NT2/D1 (cell line): ENCODE measurements around the gene EXT2.

ENCODE experiments used
- DNase-seq: peaks from one replicate; pipeline ENCODE4 v3.0.0-alpha.2; 2011; ENCODE audit warnings: low read depth, low spot score
- H3K27me3 ChIP-seq: 2 replicates; pipeline ENCODE4 v1.6.0; 2011; ENCODE audit warnings: mild to moderate bottlenecking; ENCODE audit not compliant: insufficient read length, insufficient read depth
- H3K36me3 ChIP-seq: 2 replicates; pipeline ENCODE4 v1.6.1; 2011; ENCODE audit warnings: mild to moderate bottlenecking, low read length, mixed read lengths; ENCODE audit not compliant: insufficient read depth, insufficient read length
- H3K4me1 ChIP-seq: 2 replicates; pipeline ENCODE4 v1.5.1; 2011; ENCODE audit not compliant: insufficient read depth, insufficient read length
- H3K4me3 ChIP-seq: 2 replicates; pipeline ENCODE4 v1.5.1; 2011; ENCODE audit warnings: low read depth; ENCODE audit not compliant: insufficient read length
- H3K9ac ChIP-seq: 2 replicates; pipeline ENCODE4 v1.6.0; 2011; ENCODE audit warnings: low read depth; ENCODE audit not compliant: insufficient read length
- H3K9me3 ChIP-seq: 2 replicates; pipeline ENCODE4 v1.5.1; 2011; ENCODE audit warnings: mild to moderate bottlenecking, low read length; ENCODE audit not compliant: insufficient read depth
- SUZ12 ChIP-seq: IDR thresholded peaks from 2 replicates; pipeline ENCODE4 v1.6.1; 2011; ENCODE audit not compliant: insufficient read length, insufficient read depth; ENCODE audit errors: extremely low read depth
- YY1 ChIP-seq: IDR thresholded peaks from 2 replicates; pipeline ENCODE4 v1.6.1; 2011; ENCODE audit not compliant: insufficient read length, insufficient read depth
- ZNF274 ChIP-seq: IDR thresholded peaks from 2 replicates; pipeline ENCODE4 v1.6.1; 2011; ENCODE audit warnings: mild to moderate bottlenecking, low read depth, low read length

EXT2 gene

GRCh38 chr11:44192462-44193100, 97.1 kb downstream of the EXT2 start:
- DNase-seq: no peak
- Histone ChIP-seq H3K4me3 (no peak overlapping the region), H3K4me1 (peaks cover 4% of the 10 kb centered on the region), H3K9ac (no peak overlapping the region), H3K36me3 (no peaks in the 10 kb centered on the region), H3K27me3 (no peaks in the 10 kb centered on the region), H3K9me3 (peaks cover 24% of the 10 kb centered on the region)
- TF ChIP-seq YY1: no peak
- no peak for TF ChIP-seq SUZ12
- TF ChIP-seq ZNF274: no peak

DNA sequence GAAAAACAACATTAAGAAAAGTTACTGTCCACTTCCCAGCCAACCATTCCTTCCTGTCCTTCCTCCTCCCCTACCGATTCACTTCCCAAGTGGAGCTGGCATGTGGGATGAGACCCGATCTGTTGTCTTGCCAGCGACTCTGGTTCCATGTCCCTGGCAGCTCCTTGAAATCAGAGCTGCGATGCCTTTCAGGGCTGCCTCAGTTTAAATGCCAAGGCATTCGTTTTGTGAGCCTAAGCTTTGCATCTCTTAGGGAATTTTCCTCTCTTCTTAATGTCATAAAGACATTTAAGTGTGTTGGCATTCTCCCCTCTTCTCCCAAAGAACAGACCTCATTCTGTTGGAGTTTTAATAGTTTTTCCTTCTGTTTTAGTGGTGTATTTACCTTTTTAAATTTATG, 98.4 kb downstream of the EXT2 start:
- H3K4me3 ChIP-seq: no peak overlapping the region
- DNase-seq: no peak
- H3K36me3 ChIP-seq: no peaks in the 10 kb centered on the region
- no peak overlapping the region for H3K9ac ChIP-seq
- peaks cover 11% of the 10 kb centered on the region for H3K9me3 ChIP-seq
- no peaks in the 10 kb centered on the region for H3K27me3 ChIP-seq
- TF ChIP-seq SUZ12 (no peak), YY1 (no peak), ZNF274 (no peak)
- peaks cover 4% of the 10 kb centered on the region for H3K4me1 ChIP-seq

GRCh38 chr11:44198146-44198724, 102.8 kb downstream of the EXT2 start:
- TF ChIP-seq YY1: no peak
- no peak for TF ChIP-seq SUZ12
- no peak for TF ChIP-seq ZNF274

GRCh38 chr11:44199298-44199697, 103.8 kb downstream of the EXT2 start:
- no peaks in the 10 kb centered on the region for H3K36me3 ChIP-seq
- H3K4me1 ChIP-seq: no peaks in the 10 kb centered on the region
- no peak overlapping the region for H3K4me3 ChIP-seq
- no peak for TF ChIP-seq YY1
- TF ChIP-seq ZNF274: no peak
- no peak for TF ChIP-seq SUZ12
- no peaks in the 10 kb centered on the region for H3K27me3 ChIP-seq
- H3K9ac ChIP-seq: no peak overlapping the region
- peak; percentile 28 for DNase-seq
- H3K9me3 ChIP-seq: no peaks in the 10 kb centered on the region

More at GRCh38 chr11:44198146-44198724, 102.8 kb downstream of the EXT2 start:
- no peaks in the 10 kb centered on the region for H3K4me1 ChIP-seq
- H3K27me3 ChIP-seq: no peaks in the 10 kb centered on the region
- no peaks in the 10 kb centered on the region for H3K9me3 ChIP-seq
- no peaks in the 10 kb centered on the region for H3K36me3 ChIP-seq
- H3K4me3 ChIP-seq: no peak overlapping the region
- no peak for DNase-seq
- no peak overlapping the region for H3K9ac ChIP-seq

GRCh38 chr11:44199816-44200215, 104.3 kb downstream of the EXT2 start:
- Histone ChIP-seq H3K9me3 (no peaks in the 10 kb centered on the region), H3K9ac (no peak overlapping the region), H3K36me3 (no peaks in the 10 kb centered on the region), H3K4me1 (no peaks in the 10 kb centered on the region), H3K4me3 (no peak overlapping the region), H3K27me3 (no peaks in the 10 kb centered on the region)
- TF ChIP-seq YY1 (no peak), ZNF274 (no peak), SUZ12 (no peak)
- no peak for DNase-seq

GRCh38 chr11:44203270-44204043, 108.0 kb downstream of the EXT2 start:
- no peak for DNase-seq
- H3K9me3 ChIP-seq: no peaks in the 10 kb centered on the region
- TF ChIP-seq YY1 (no peak), SUZ12 (no peak), ZNF274 (no peak)
- no peak overlapping the region for H3K9ac ChIP-seq
- H3K4me3 ChIP-seq: no peak overlapping the region
- peaks cover 3% of the 10 kb centered on the region for H3K36me3 ChIP-seq
- no peaks in the 10 kb centered on the region for H3K4me1 ChIP-seq
- H3K27me3 ChIP-seq: no peaks in the 10 kb centered on the region

DNA sequence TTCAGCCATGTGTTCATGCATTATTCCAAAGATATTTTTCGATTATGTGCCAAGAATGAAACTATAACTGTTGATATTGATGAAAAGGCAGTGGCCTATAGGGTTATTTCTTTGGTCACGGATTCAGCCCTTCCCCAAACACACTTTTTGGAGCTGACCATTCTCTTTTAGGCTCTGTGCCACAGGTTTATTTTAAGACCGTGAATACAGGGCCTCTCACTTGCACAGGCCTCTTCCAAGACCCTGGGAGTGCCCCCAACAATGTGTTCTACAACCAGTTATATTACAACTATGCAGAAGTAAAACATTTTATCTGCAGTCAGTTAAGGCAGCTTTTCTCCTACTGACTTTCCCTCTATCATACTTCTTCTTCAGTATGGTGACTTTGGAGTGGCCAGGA, 109.9 kb downstream of the EXT2 start:
- DNase-seq: no peak
- TF ChIP-seq YY1 (no peak), SUZ12 (no peak), ZNF274 (no peak)
- H3K36me3 ChIP-seq: peaks cover 3% of the 10 kb centered on the region

More for the DNA sequence above, 109.9 kb downstream of the EXT2 start:
- Histone ChIP-seq H3K9me3 (no peaks in the 10 kb centered on the region), H3K9ac (no peak overlapping the region), H3K27me3 (no peaks in the 10 kb centered on the region), H3K4me1 (no peaks in the 10 kb centered on the region), H3K4me3 (no peak overlapping the region)
